WTC11 (cell line): ENCODE results near the gene IFNG-AS1. TPM values are rescaled to one million over a fixed set of nuclear protein-coding genes. Genes with fewer than 3 reads are reported as not detected.

Source experiments
- ATAC-seq: fragments of 200-7000 bp; cut with Tn5 transposase; 2 replicates; pipeline ENCODE4 v1.10.0; 2021; ENCODE audit warnings: mild to moderate bottlenecking, moderate library complexity
- CTCF ChIA-PET: fragments of 300-600 bp; sonication (Branson Sonifier 250); formaldehyde crosslinking; loops from one replicate; lab custom pipeline; 2021; ENCODE audit warnings: antibody characterized with exemption; lab: Charles Lee
- POLR2A ChIA-PET: fragments of 350-600 bp; sonication (Branson Sonifier 250); formaldehyde crosslinking; loops from one replicate; lab custom pipeline; 2021; ENCODE audit warnings: antibody characterized with exemption; lab: Charles Lee
- DNase-seq: peaks from one replicate; pipeline ENCODE4 v3.0.0; 2021; ENCODE audit warnings: low spot score
- H3K27ac Mint-ChIP-seq: 2 replicates; pipeline ENCODE4 v1.8.0; 2021; ENCODE audit warnings: mixed read lengths
- H3K27me3 Mint-ChIP-seq: 2 replicates; pipeline ENCODE4 v1.8.0; 2021; ENCODE audit warnings: low read depth, mild to moderate bottlenecking, moderate library complexity, mixed read lengths
- H3K36me3 Mint-ChIP-seq: 2 replicates; pipeline ENCODE4 v1.8.0; 2021; ENCODE audit warnings: mixed read lengths
- H3K4me1 Mint-ChIP-seq: 2 replicates; pipeline ENCODE4 v1.8.0; 2022; ENCODE audit warnings: mixed read lengths
- H3K4me3 Mint-ChIP-seq: 2 replicates; pipeline ENCODE4 v1.8.0; 2021; ENCODE audit warnings: mild to moderate bottlenecking, moderate library complexity, mixed read lengths
- H3K9me3 Mint-ChIP-seq: 2 replicates; pipeline ENCODE4 v1.8.0; 2021; ENCODE audit warnings: mixed read lengths
- CBFB ChIP-seq: sonication (generic); formaldehyde crosslinking; IDR thresholded peaks from 2 replicates; pipeline ENCODE4 v1.8.1; 2022; ENCODE audit warnings: mild to moderate bottlenecking, low read depth, missing genetic modification reagents
- ELF4 ChIP-seq: sonication (generic); formaldehyde crosslinking; IDR thresholded peaks from 2 replicates; pipeline ENCODE4 v1.8.1; 2022; ENCODE audit warnings: low read depth, mild to moderate bottlenecking, moderate library complexity, missing genetic modification reagents
- FOXK1 ChIP-seq: sonication (generic); formaldehyde crosslinking; IDR thresholded peaks from 2 replicates; pipeline ENCODE4 v1.8.0; 2022; ENCODE audit warnings: mild to moderate bottlenecking, moderate library complexity, missing genetic modification reagents
- FOXP1 ChIP-seq: sonication (generic); formaldehyde crosslinking; IDR thresholded peaks from 2 replicates; pipeline ENCODE4 v1.8.0; 2022; ENCODE audit warnings: missing genetic modification reagents, mild to moderate bottlenecking, moderate library complexity, borderline replicate concordance
- HMGA2 ChIP-seq: fragments of 250-450 bp; sonication (Bioruptor Pico); IDR thresholded peaks from 2 replicates; pipeline ENCODE4 v1.4.0; 2021; ENCODE audit warnings: mild to moderate bottlenecking, moderate library complexity
- NR1H2 ChIP-seq: sonication (generic); formaldehyde crosslinking; IDR thresholded peaks from 2 replicates; pipeline ENCODE4 v1.9.0; 2021; ENCODE audit warnings: mild to moderate bottlenecking, moderate library complexity, missing genetic modification reagents
- NR3C1 ChIP-seq: sonication (generic); formaldehyde crosslinking; conservative IDR thresholded peaks from 2 replicates; pipeline ENCODE4 v1.8.1; 2023; ENCODE audit warnings: low read depth, mild to moderate bottlenecking, missing genetic modification reagents
- PREB ChIP-seq: sonication (generic); formaldehyde crosslinking; IDR thresholded peaks from 2 replicates; pipeline ENCODE4 v1.8.1; 2022; ENCODE audit warnings: mild to moderate bottlenecking, missing genetic modification reagents, moderate library complexity, borderline replicate concordance
- PRRX2 ChIP-seq: fragments of 250-450 bp; sonication (Bioruptor Pico); IDR thresholded peaks from 2 replicates; pipeline ENCODE4 v1.8.0; 2021; ENCODE audit warnings: mild to moderate bottlenecking
- SMAD3 ChIP-seq: sonication (generic); formaldehyde crosslinking; IDR thresholded peaks from 2 replicates; pipeline ENCODE4 v1.8.0; 2022; ENCODE audit warnings: missing genetic modification reagents, mild to moderate bottlenecking, borderline replicate concordance
- SMAD4 ChIP-seq: sonication (generic); formaldehyde crosslinking; IDR thresholded peaks from 2 replicates; pipeline ENCODE4 v1.8.0; 2022; ENCODE audit warnings: mild to moderate bottlenecking, missing genetic modification reagents
- SP1 ChIP-seq: sonication (generic); formaldehyde crosslinking; conservative IDR thresholded peaks from 2 replicates; pipeline ENCODE4 v1.8.1; 2022; ENCODE audit warnings: missing genetic modification reagents
- TEAD1 ChIP-seq: sonication (generic); formaldehyde crosslinking; IDR thresholded peaks from 2 replicates; pipeline ENCODE4 v1.8.0; 2022; ENCODE audit warnings: mild to moderate bottlenecking, missing genetic modification reagents
- USF1 ChIP-seq: sonication (generic); formaldehyde crosslinking; IDR thresholded peaks from 2 replicates; pipeline ENCODE4 v1.8.0; 2022; ENCODE audit warnings: mild to moderate bottlenecking, missing genetic modification reagents
- ZBTB21 ChIP-seq: sonication (generic); formaldehyde crosslinking; IDR thresholded peaks from 2 replicates; pipeline ENCODE4 v1.8.1; 2023; ENCODE audit warnings: mild to moderate bottlenecking, missing genetic modification reagents, borderline replicate concordance
- ZNF121 ChIP-seq: sonication (generic); formaldehyde crosslinking; IDR thresholded peaks from 2 replicates; pipeline ENCODE4 v1.8.0; 2023; ENCODE audit warnings: missing genetic modification reagents
- ZNF416 ChIP-seq: fragments of 250-450 bp; sonication (Bioruptor Pico); IDR thresholded peaks from 2 replicates; pipeline ENCODE4 v1.9.0; 2021; ENCODE audit warnings: mild to moderate bottlenecking, inconsistent platforms
- ZNF512 ChIP-seq: sonication (generic); formaldehyde crosslinking; IDR thresholded peaks from 2 replicates; pipeline ENCODE4 v1.8.1; 2022; ENCODE audit warnings: missing genetic modification reagents, borderline replicate concordance
- total RNA-seq: library from RNA; stranded (reverse); gene quantifications from 3 replicates; pipeline ENCODE4 v1.2.3, GENCODE V29; 2021
- TF ChIP-seq, protein P1 (sequence below): sonication (generic); formaldehyde crosslinking; IDR thresholded peaks from 2 replicates; pipeline ENCODE4 v1.8.0; 2022; ENCODE audit warnings: mild to moderate bottlenecking, missing genetic modification reagents
- TF ChIP-seq, protein P2 (sequence below): sonication (generic); formaldehyde crosslinking; IDR thresholded peaks from 2 replicates; pipeline ENCODE4 v1.8.1; 2023; ENCODE audit warnings: mild to moderate bottlenecking, missing genetic modification reagents

Gene IFNG-AS1
- total RNA-seq, 1 experiment from 2014 or later, result not detected

- ATAC-seq, result no peak
- DNase-seq, result no peak
- H3K27me3 Mint-ChIP-seq, result peaks cover 19% of the 10 kb centered on the region
- H3K27ac Mint-ChIP-seq, result no peak overlapping the region
- H3K36me3 Mint-ChIP-seq, result peaks cover 12% of the 10 kb centered on the region
- no peak overlapping the region for H3K4me3 Mint-ChIP-seq
- ChIA-PET POLR2A (no interaction called here), CTCF (interaction anchor here (1.2 to 2.0 kb wide), 4 partner anchors 11 to 89 kb away, joined by 3 to 12 read pairs (median 6); no protein-coding TSS in a partner anchor)
- H3K9me3 Mint-ChIP-seq, result peaks cover 34% of the 10 kb centered on the region
- H3K4me1 Mint-ChIP-seq, result peaks cover 2% of the 10 kb centered on the region
- TF ChIP-seq NR3C1 (CRISPR knock-in tag) (no peak), ZNF416 (CRISPR knock-in tag) (no peak), SMAD3 (CRISPR knock-in tag) (no peak), HMGA2 (no peak), FOXK1 (CRISPR knock-in tag) (no peak), ZNF121 (CRISPR knock-in tag) (no peak), ZBTB21 (no peak), CBFB (no peak), TEAD1 (CRISPR knock-in tag) (no peak), FOXP1 (CRISPR knock-in tag) (no peak), USF1 (CRISPR knock-in tag) (no peak), ELF4 (no peak), PREB (CRISPR knock-in tag) (no peak), PRRX2 (CRISPR knock-in tag) (no peak), SMAD4 (no peak), ZNF512 (CRISPR knock-in tag) (no peak), NR1H2 (CRISPR knock-in tag) (no peak), SP1 (CRISPR knock-in tag) (no peak)
- TF ChIP-seq, protein P1, sequence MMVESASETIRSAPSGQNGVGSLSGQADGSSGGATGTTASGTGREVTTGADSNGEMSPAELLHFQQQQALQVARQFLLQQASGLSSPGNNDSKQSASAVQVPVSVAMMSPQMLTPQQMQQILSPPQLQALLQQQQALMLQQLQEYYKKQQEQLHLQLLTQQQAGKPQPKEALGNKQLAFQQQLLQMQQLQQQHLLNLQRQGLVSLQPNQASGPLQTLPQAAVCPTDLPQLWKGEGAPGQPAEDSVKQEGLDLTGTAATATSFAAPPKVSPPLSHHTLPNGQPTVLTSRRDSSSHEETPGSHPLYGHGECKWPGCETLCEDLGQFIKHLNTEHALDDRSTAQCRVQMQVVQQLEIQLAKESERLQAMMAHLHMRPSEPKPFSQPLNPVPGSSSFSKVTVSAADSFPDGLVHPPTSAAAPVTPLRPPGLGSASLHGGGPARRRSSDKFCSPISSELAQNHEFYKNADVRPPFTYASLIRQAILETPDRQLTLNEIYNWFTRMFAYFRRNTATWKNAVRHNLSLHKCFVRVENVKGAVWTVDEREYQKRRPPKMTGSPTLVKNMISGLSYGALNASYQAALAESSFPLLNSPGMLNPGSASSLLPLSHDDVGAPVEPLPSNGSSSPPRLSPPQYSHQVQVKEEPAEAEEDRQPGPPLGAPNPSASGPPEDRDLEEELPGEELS (CRISPR knock-in tag), result no peak
- TF ChIP-seq, protein P2, sequence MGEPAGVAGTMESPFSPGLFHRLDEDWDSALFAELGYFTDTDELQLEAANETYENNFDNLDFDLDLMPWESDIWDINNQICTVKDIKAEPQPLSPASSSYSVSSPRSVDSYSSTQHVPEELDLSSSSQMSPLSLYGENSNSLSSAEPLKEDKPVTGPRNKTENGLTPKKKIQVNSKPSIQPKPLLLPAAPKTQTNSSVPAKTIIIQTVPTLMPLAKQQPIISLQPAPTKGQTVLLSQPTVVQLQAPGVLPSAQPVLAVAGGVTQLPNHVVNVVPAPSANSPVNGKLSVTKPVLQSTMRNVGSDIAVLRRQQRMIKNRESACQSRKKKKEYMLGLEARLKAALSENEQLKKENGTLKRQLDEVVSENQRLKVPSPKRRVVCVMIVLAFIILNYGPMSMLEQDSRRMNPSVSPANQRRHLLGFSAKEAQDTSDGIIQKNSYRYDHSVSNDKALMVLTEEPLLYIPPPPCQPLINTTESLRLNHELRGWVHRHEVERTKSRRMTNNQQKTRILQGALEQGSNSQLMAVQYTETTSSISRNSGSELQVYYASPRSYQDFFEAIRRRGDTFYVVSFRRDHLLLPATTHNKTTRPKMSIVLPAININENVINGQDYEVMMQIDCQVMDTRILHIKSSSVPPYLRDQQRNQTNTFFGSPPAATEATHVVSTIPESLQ (CRISPR knock-in tag), result no peak
- TF ChIP-seq, all 79 proteins: peak for 0
These were observed 80.0 kb downstream of the IFNG-AS1 start for GRCh38 chr12:68069275-68069674.

Other genes starting within 250 kb of the IFNG-AS1 start
- gene IFNG, start 170.3 kb downstream of the IFNG-AS1 start, total RNA-seq, result 0.21 to 0.42 TPM (median 0.34 TPM) in 3 replicates
- gene IL26, start 236.4 kb downstream of the IFNG-AS1 start, total RNA-seq, result not detected in 3 replicates